HG02885 (cell line): ENCODE measurements around the gene TFG.

ENCODE experiments used
- ATAC-seq: cut with Tn5 transposase; IDR thresholded peaks from one replicate; pipeline ENCODE4 v1.9.1; 2021; ENCODE audit warnings: mild to moderate bottlenecking; ENCODE audit not compliant: unreplicated experiment, poor library complexity

TFG gene

DNA sequence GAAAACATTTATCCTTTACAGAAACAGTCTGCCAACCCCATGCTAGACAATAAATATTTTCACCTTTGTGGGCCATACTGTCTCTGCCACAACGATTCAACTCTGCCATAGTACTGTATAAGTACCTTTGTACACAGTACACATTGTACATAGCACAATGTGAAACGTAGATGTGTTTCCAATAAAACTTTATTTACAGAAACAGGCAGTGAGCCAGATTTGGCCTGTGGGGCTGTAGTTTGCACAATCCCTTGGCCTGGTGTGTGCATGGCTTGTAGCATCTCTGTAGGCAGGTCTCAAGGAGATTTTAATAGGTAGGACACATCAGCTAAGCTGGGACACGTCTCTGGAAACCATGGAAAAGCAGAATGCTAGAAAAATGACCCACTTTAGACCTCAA, 74.3 kb downstream of the TFG start:
- no peak for ATAC-seq

DNA sequence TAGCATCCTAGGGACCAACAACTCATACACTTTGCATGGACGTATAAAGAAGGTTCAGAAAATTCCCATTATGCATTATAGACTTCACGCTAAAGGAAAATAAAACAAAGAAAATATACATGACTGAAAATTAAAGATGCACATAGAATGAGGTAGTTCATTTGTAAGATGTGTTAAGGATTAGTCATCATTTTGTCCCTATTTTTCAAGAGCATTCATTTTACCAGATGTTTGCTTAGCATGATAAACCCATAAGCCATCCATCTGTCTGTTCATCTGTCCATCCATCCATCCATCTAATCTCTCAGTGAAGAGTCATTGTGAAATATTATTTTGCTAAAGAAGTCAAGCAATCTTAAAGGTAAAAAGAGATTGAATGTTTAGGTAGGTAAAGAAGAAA, 80.3 kb downstream of the TFG start:
- no peak for ATAC-seq

- ATAC-seq, result peak; percentile 69
Observed at GRCh38 chr3:100796556-100796955, 87.3 kb downstream of the TFG start.

GRCh38 chr3:100798012-100798411, 88.7 kb downstream of the TFG start:
- ATAC-seq, result no peak
